AG10803 (cell line): ENCODE measurements around the gene HMBS.
"Not testable (repeated sequence)": the region's sequence is repeated elsewhere in the genome, so short reads cannot be mapped to it uniquely, and the experiment has no call there.

Source experiments
- DNase-seq: peaks from one replicate; pipeline ENCODE4 v3.0.0; 2010; ENCODE audit warnings: low read depth
- H3K4me3 ChIP-seq: 2 replicates; pipeline ENCODE4 v1.5.1; 2011; ENCODE audit warnings: mild to moderate bottlenecking, low read length, control low read depth
- CTCF ChIP-seq: conservative IDR thresholded peaks from 2 replicates; pipeline ENCODE4 v1.5.1; 2011; ENCODE audit warnings: mild to moderate bottlenecking, low read length, control low read depth, inconsistent platforms

HMBS gene

DNA sequence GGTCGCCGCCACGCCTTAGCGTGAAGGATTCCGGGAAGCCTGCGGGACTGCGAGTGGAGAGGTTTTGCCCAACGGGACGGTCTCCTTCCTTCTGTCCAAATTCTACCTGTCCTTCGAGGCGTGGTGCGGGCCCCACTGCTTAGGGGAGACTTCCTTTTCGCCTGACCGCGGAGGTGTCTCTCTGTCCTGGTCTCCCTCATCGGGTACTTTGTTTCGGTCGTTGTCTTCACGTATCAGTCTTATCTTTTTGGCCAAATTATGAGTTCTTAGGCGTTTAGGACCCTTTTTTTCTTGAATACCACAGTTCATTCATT lies 37.1 kb downstream of the HMBS start:
- DNase-seq: no peak
- TF ChIP-seq CTCF: no peak
- H3K4me3 ChIP-seq: peak overlapping the region; percentile 99

DNA sequence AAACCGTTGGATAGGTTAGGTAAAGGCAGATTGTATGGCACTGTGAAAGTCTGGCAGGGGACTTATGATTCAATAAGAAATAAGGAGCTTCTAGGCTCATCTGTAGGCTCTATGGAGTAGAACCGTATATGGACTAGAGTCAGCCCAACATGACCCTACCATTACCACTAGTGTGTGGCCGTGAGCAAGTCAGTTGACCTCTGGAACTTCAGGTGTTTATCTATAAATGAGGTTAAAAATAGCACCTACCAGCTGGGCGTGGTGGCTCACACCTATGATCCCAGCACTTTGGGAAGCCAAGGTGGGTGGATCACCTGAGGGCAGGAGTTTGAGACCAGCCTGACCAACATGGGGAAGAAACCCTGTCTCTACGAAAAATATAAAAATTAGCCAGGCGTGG lies 41.1 kb downstream of the HMBS start:
- no peak for DNase-seq
- no peak overlapping the region for H3K4me3 ChIP-seq
- TF ChIP-seq CTCF: no peak

DNA sequence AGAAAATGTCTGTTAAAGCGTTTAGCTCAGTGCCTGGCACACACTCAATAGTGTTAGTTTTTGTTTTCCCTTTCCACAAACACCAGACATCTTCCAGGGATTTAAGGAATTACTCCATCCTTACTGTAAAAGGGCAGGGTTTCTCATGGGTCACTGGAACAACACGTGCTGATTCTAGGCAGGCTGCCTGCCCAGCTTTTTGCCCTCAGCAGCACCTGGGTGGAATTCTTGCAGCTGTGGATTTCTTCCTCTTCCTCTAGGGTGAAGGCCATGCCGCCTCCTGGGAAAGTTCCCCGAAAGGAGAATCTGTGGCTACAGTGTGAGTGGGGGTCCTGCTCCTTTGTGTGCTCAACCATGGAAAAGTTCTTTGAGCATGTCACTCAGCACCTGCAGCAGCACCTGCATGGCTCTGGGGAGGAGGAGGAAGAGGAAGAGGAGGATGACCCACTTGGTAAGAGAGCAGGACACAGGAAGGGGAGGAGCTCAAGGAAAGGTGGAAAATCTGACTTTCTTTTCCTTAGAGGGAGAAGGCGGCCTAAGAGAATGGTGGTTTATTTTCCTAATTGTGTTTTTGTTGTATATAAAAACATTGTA lies 42.1 kb downstream of the HMBS start:
- no peak for TF ChIP-seq CTCF
- no peak overlapping the region for H3K4me3 ChIP-seq
- DNase-seq: no peak

DNA sequence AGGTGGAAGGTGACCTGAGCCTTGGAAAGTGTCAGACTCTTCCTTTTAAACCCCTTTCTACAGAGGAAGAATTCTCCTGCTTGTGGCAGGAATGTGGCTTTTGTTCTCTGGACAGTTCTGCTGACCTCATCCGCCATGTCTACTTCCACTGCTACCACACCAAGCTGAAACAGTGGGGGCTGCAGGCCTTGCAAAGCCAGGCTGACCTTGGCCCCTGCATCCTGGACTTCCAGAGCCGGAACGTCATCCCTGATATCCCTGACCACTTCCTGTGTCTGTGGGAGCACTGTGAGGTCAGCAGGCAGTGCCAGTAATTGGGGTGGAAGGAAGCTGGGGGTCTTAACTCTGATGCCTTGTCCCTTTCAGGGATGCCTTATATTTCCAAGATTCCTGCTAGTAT lies 46.0 kb downstream of the HMBS start:
- H3K4me3 ChIP-seq: no peak overlapping the region
- no peak for DNase-seq
- TF ChIP-seq CTCF: no peak

DNA sequence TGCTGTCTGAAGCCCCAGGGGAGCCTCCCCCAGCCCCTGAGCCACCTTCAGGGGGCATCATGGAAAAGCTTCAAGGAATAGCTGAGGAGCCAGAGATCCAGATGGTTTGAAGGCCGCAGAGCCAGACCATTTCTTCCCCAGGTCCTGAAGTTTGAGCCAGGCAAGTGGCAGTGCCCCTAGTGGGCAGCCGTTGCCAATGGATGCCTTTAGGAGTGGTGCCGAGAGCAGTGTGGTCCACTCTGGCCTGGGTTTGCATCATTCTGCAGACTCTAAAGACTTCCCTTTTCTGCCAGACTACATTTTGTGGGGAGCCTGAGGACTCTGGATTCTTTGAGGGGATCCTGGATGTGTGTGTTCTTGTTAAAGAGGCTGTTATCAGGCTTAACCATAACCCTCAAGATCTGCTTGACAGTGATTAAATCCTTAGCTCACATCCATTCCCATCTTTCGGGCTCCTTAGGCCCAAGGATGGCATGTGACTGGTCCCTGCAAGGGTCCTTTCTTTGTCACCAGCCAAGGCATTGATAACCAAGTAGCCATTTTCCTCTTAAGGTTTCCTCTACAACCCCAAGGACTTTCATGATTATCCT lies 49.8 kb downstream of the HMBS start:
- peak; percentile 46 for TF ChIP-seq CTCF
- no peak for DNase-seq

DNA sequence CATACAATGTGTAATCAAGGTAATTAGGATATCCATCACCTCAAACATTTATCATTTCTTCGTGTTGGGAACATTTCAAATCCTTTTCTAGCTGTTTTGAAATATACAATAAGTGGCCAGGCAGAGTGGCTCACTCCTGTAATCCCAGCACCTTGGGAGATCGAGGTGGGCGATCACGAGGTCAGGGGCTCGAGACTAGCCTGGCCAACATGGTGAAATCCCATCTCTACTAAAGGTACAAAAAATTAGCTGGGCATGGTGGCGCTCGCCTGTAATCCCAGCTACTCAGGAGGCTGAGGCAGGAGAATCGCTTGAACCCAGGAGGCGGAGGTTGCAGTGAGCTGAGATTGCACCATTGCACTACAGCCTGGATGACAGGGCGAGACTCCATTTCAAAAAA lies 54.6 kb downstream of the HMBS start:
- not testable (repeated sequence) for DNase-seq, H3K4me3 ChIP-seq

More for the DNA sequence above, 49.8 kb downstream of the HMBS start:
- H3K4me3 ChIP-seq: no peak overlapping the region
